OCI-LY1 (cell line): Measurements from ENCODE around the gene RAE1.

Source experiments
- H2AFZ ChIP-seq: fragments of 200-600 bp; sonication (generic), shearing (Covaris generic); 2 replicates; pipeline ENCODE4 v1.6.0; 2014; ENCODE audit warnings: antibody characterized with exemption, mild to moderate bottlenecking, low read length
- H3F3A ChIP-seq: fragments of 200-600 bp; sonication (generic), shearing (Covaris generic); 2 replicates; pipeline ENCODE4 v1.6.0; 2014; ENCODE audit warnings: mild to moderate bottlenecking, antibody characterized with exemption, low read length, moderate library complexity; ENCODE audit not compliant: insufficient read depth
- H3K27ac ChIP-seq: fragments of 200-600 bp; sonication (generic); 2 replicates; pipeline ENCODE4 v1.5.1; 2014; ENCODE audit warnings: low read length, mixed run types, mild to moderate bottlenecking, low read depth; ENCODE audit not compliant: poor library complexity, severe bottlenecking
- H3K27me3 ChIP-seq: fragments of 200-600 bp; sonication (generic); 2 replicates; pipeline ENCODE4 v1.6.0; 2014; ENCODE audit warnings: antibody characterized with exemption, mild to moderate bottlenecking, low read length, moderate library complexity; ENCODE audit not compliant: insufficient read depth
- H3K36me3 ChIP-seq: fragments of 200-600 bp; sonication (generic); 2 replicates; pipeline ENCODE4 v1.6.1; 2014; ENCODE audit warnings: mild to moderate bottlenecking, antibody characterized with exemption, low read length, moderate library complexity, mixed read lengths; ENCODE audit not compliant: insufficient read depth
- H3K4me1 ChIP-seq: fragments of 200-600 bp; sonication (generic); 2 replicates; pipeline ENCODE4 v1.5.1; 2014; ENCODE audit warnings: mild to moderate bottlenecking, low read length, moderate library complexity; ENCODE audit not compliant: insufficient read depth, severe bottlenecking
- H3K4me2 ChIP-seq: fragments of 200-600 bp; sonication (generic), shearing (Covaris generic); 2 replicates; pipeline ENCODE4 v1.6.1; 2014; ENCODE audit warnings: low read length
- H3K4me3 ChIP-seq: fragments of 200-600 bp; sonication (generic); 2 replicates; pipeline ENCODE4 v1.5.1; 2014; ENCODE audit warnings: low read length, low read depth, mild to moderate bottlenecking, mixed read lengths; ENCODE audit not compliant: poor library complexity, severe bottlenecking
- H3K79me2 ChIP-seq: fragments of 200-600 bp; shearing (Covaris generic); 2 replicates; pipeline ENCODE4 v1.6.1; 2016; ENCODE audit warnings: mixed run types, low read length, mixed read lengths; ENCODE audit not compliant: insufficient read depth
- H3K9ac ChIP-seq: fragments of 200-600 bp; sonication (generic), shearing (Covaris generic); 2 replicates; pipeline ENCODE4 v1.6.1; 2014; ENCODE audit warnings: mild to moderate bottlenecking, low read length, mixed read lengths
- H3K9me2 ChIP-seq: fragments of 200-600 bp; sonication (generic), shearing (Covaris generic); 2 replicates; pipeline ENCODE4 v1.6.1; 2014; ENCODE audit warnings: low read depth, mild to moderate bottlenecking, low read length, mixed read lengths
- H3K9me3 ChIP-seq: fragments of 200-600 bp; shearing (Covaris generic); 2 replicates; pipeline ENCODE4 v1.6.1; 2014; ENCODE audit warnings: low read length, mixed read lengths
- H4K20me1 ChIP-seq: fragments of 200-600 bp; sonication (generic), shearing (Covaris generic); 2 replicates; pipeline ENCODE4 v1.6.0; 2016; ENCODE audit warnings: mild to moderate bottlenecking, low read length; ENCODE audit not compliant: insufficient read depth
- CTCF ChIP-seq: fragments of 200-600 bp; sonication (generic), shearing (Covaris generic); IDR thresholded peaks from 2 replicates; pipeline ENCODE4 v1.5.1; 2017; ENCODE audit warnings: mild to moderate bottlenecking, antibody characterized with exemption, low read length, moderate library complexity, mixed read lengths
- EZH2 ChIP-seq: fragments of 200-600 bp; sonication (generic), shearing (Covaris generic); IDR thresholded peaks from 2 replicates; pipeline ENCODE4 v1.8.0; 2017; ENCODE audit warnings: borderline replicate concordance, mixed run types, mild to moderate bottlenecking, antibody characterized with exemption, low read length, moderate library complexity, mixed read lengths

Gene RAE1

GRCh38 chr20:57370316-57370715 lies 19.3 kb downstream of the RAE1 start:
- Histone ChIP-seq H3K79me2 (no peaks in the 10 kb centered on the region), H3K4me2 (no peak overlapping the region), H3F3A (no peaks in the 10 kb centered on the region), H3K9me2 (no peaks in the 10 kb centered on the region), H3K9me3 (no peaks in the 10 kb centered on the region), H3K4me3 (no peak overlapping the region), H4K20me1 (no peaks in the 10 kb centered on the region), H3K27ac (no peak overlapping the region), H3K4me1 (peaks cover 13% of the 10 kb centered on the region), H2AFZ (no peak overlapping the region), H3K27me3 (no peaks in the 10 kb centered on the region), H3K9ac (no peak overlapping the region), H3K36me3 (peaks cover 98% of the 10 kb centered on the region)
- TF ChIP-seq EZH2 = no peak
- TF ChIP-seq CTCF = no peak

- Histone ChIP-seq H3K4me2 (no peak overlapping the region), H3K9me2 (no peaks in the 10 kb centered on the region), H3K79me2 (no peaks in the 10 kb centered on the region), H3F3A (no peaks in the 10 kb centered on the region), H3K9ac (no peak overlapping the region), H3K4me3 (no peak overlapping the region), H3K4me1 (peaks cover 16% of the 10 kb centered on the region), H3K36me3 (peaks cover 98% of the 10 kb centered on the region), H4K20me1 (no peaks in the 10 kb centered on the region), H2AFZ (no peak overlapping the region), H3K9me3 (no peaks in the 10 kb centered on the region), H3K27ac (no peak overlapping the region), H3K27me3 (no peaks in the 10 kb centered on the region)
- TF ChIP-seq EZH2 (no peak), CTCF (no peak)
Observed at GRCh38 chr20:57371363-57371762, 20.3 kb downstream of the RAE1 start.

GRCh38 chr20:57372157-57372556 lies 21.1 kb downstream of the RAE1 start:
- H4K20me1 ChIP-seq = no peaks in the 10 kb centered on the region
- no peaks in the 10 kb centered on the region for H3F3A ChIP-seq
- no peak overlapping the region for H2AFZ ChIP-seq
- H3K9ac ChIP-seq = no peak overlapping the region
- peaks cover 16% of the 10 kb centered on the region for H3K4me1 ChIP-seq
- H3K9me3 ChIP-seq = no peaks in the 10 kb centered on the region
- H3K4me2 ChIP-seq = no peak overlapping the region
- no peak overlapping the region for H3K27ac ChIP-seq
- H3K36me3 ChIP-seq = peaks cover 98% of the 10 kb centered on the region
- H3K4me3 ChIP-seq = no peak overlapping the region
- H3K9me2 ChIP-seq = no peaks in the 10 kb centered on the region
- H3K27me3 ChIP-seq = no peaks in the 10 kb centered on the region
- no peaks in the 10 kb centered on the region for H3K79me2 ChIP-seq
- TF ChIP-seq CTCF = no peak
- TF ChIP-seq EZH2 = no peak
